BE2C (cell line): ENCODE results near the gene APOBEC3H.
A peak's percentile ranks its signal among the peaks of the same experiment; 100 is the strongest.

ENCODE experiments used
- DNase-seq: peaks from one replicate; pipeline ENCODE4 v3.0.0-alpha.2; 2020
- H3K27me3 ChIP-seq: fragments of 250-450 bp; sonication (Bioruptor Pico); 2 replicates; pipeline ENCODE4 v1.5.1; 2020; ENCODE audit warnings: mild to moderate bottlenecking
- H3K36me3 ChIP-seq: fragments of 250-450 bp; sonication (Bioruptor Pico); 2 replicates; pipeline ENCODE4 v1.5.1; 2020; ENCODE audit warnings: mild to moderate bottlenecking
- H3K4me1 ChIP-seq: fragments of 250-450 bp; sonication (Bioruptor Pico); 2 replicates; pipeline ENCODE4 v1.5.1; 2020
- H3K4me3 ChIP-seq: 2 replicates; pipeline ENCODE4 v1.5.1; 2011; ENCODE audit warnings: low read depth, low read length
- H3K9me3 ChIP-seq: fragments of 250-450 bp; sonication (Bioruptor Pico); 2 replicates; pipeline ENCODE4 v1.5.1; 2020
- TF ChIP-seq, protein P1 (sequence below): IDR thresholded peaks from 2 replicates; pipeline ENCODE4 v1.5.1; 2012; ENCODE audit warnings: mild to moderate bottlenecking, low read depth, low read length

The APOBEC3H gene

DNA sequence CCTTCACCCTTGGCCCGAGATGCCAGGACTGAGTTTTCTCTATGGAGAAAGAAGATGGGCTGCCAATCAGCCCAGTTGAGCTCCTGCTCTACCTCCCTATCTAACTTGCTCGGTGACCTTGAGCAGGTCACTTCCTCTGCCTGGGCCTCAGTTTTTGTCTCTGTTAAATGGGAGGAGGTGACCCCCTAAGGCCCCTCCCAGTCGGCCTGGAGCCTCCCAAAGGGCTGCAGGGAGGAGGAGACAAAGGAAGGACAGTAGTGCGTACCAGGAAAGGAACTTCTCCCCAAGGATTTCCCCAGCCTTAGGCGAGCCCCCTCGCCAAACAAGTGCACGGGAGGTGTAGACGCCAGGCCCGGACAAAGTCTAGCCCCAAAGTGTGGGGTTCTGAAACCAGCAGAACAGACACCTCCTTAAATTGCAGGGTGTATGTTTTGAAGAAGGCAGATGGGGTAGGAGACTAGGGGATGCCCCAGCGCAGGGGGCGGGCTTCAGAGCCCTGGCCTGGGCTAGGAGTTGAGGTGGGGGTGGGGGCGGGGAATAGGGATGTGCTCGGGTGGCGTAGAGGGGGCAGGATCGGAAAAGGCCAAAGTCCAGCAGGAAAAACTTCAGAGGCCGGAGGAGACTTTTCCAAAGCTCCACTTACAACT, 54.4 kb downstream of the APOBEC3H start:
- H3K36me3 ChIP-seq = no peaks in the 10 kb centered on the region
- H3K9me3 ChIP-seq = no peaks in the 10 kb centered on the region
- DNase-seq = no peak
- H3K4me1 ChIP-seq = no peaks in the 10 kb centered on the region
- peaks cover 33% of the 10 kb centered on the region for H3K27me3 ChIP-seq
- no peak overlapping the region for H3K4me3 ChIP-seq
- TF ChIP-seq, protein P1, sequence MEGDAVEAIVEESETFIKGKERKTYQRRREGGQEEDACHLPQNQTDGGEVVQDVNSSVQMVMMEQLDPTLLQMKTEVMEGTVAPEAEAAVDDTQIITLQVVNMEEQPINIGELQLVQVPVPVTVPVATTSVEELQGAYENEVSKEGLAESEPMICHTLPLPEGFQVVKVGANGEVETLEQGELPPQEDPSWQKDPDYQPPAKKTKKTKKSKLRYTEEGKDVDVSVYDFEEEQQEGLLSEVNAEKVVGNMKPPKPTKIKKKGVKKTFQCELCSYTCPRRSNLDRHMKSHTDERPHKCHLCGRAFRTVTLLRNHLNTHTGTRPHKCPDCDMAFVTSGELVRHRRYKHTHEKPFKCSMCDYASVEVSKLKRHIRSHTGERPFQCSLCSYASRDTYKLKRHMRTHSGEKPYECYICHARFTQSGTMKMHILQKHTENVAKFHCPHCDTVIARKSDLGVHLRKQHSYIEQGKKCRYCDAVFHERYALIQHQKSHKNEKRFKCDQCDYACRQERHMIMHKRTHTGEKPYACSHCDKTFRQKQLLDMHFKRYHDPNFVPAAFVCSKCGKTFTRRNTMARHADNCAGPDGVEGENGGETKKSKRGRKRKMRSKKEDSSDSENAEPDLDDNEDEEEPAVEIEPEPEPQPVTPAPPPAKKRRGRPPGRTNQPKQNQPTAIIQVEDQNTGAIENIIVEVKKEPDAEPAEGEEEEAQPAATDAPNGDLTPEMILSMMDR = no peak

- TF ChIP-seq, protein P1 = no peak
- no peaks in the 10 kb centered on the region for H3K4me1 ChIP-seq
- H3K27me3 ChIP-seq = peaks cover 38% of the 10 kb centered on the region
- peak overlapping the region; percentile 53 for H3K4me3 ChIP-seq
- H3K36me3 ChIP-seq = no peaks in the 10 kb centered on the region
- H3K9me3 ChIP-seq = no peaks in the 10 kb centered on the region
- DNase-seq = no peak
Observed at GRCh38 chr22:39152024-39152510, 55.0 kb downstream of the APOBEC3H start.

DNA sequence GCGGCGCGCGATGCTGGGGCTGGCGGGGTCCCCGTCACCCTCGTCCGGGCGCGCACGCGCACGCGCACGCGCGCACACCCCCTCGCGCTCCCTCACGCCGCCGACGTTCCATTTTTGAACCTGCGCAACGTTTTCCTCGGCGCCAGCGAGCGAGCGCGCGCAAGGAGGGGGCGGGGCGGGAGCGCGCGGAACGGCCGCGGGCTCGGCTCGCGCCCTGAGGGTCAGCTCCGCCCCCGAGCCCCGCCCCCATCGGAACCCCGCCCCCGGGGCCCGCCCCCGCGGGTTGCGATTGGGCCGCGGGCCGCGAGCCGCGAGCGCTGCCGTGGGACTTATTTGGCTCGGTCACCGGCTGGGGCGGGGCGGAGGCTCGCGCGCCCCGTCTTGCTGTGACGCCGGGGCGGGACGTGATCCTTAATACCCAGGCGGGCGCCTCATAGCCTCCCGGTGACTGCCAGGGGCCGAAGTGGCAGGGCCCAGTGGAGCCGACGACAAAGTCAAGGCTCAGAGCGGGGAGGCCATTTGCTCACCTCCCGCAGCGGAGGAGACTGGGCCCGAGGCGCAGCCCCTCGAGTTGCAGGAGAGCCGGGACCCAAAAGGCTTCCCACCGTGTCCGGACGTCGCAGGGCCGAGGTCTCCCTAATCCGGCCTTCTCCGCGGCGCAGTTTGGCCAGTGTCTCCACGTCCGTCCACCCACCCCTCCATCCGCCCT, 55.6 kb downstream of the APOBEC3H start, which contains the start of gene CBX7:
CBX7 (minus strand) TSS at position 170 of the 709 bp plus-strand sequence. CDS start 236 bp downstream, outside the sequence.
- TF ChIP-seq, protein P1 = no peak
- peak within 1 kb of the TSS; percentile 59 for H3K4me3 ChIP-seq
- DNase-seq = peak; percentile 91
- peaks cover 42% of the 10 kb centered on the region for H3K27me3 ChIP-seq
- no peaks in the 10 kb centered on the region for H3K36me3 ChIP-seq
- H3K4me1 ChIP-seq = no peaks in the 10 kb centered on the region
- H3K9me3 ChIP-seq = no peaks in the 10 kb centered on the region

GRCh38 chr22:39153220-39153717, 56.2 kb downstream of the APOBEC3H start:
- DNase-seq = no peak
- Histone ChIP-seq H3K36me3 (no peaks in the 10 kb centered on the region), H3K4me3 (peak overlapping the region; percentile 59), H3K27me3 (peaks cover 48% of the 10 kb centered on the region), H3K4me1 (no peaks in the 10 kb centered on the region), H3K9me3 (no peaks in the 10 kb centered on the region)
- TF ChIP-seq, protein P1 = no peak
